Choroid plexus epithelial cell (primary cell): ENCODE data around the gene WDR46.
A peak's percentile ranks its signal among the peaks of the same experiment; 100 is the strongest.

Experiments
- DNase-seq: peaks from one replicate; pipeline ENCODE4 v3.0.0-alpha.2; 2010; ENCODE audit warnings: low read depth
- H3K4me3 ChIP-seq: 2 replicates; pipeline ENCODE4 v1.5.1; 2011; ENCODE audit warnings: low read depth, mild to moderate bottlenecking, control low read depth, low read length, moderate library complexity
- CTCF ChIP-seq: conservative IDR thresholded peaks from 2 replicates; pipeline ENCODE4 v1.5.1; 2011; ENCODE audit warnings: low read depth, mild to moderate bottlenecking, control low read depth, inconsistent platforms, low read length, moderate library complexity

The WDR46 gene

GRCh38 chr6:33324125-33324524, 35.1 kb upstream of the WDR46 start:
- DNase-seq = no peak
- TF ChIP-seq CTCF = no peak
- H3K4me3 ChIP-seq = no peak overlapping the region

GRCh38 chr6:33323623-33323948, 34.5 kb upstream of the WDR46 start:
- H3K4me3 ChIP-seq = peak overlapping the region; percentile 79
- TF ChIP-seq CTCF = no peak
- DNase-seq = no peak

GRCh38 chr6:33321227-33321626, 32.2 kb upstream of the WDR46 start:
- no peak for DNase-seq
- no peak overlapping the region for H3K4me3 ChIP-seq
- TF ChIP-seq CTCF = no peak

- no peak for TF ChIP-seq CTCF
- peak; percentile 84 for DNase-seq
- H3K4me3 ChIP-seq = peak overlapping the region; percentile 11
Measured at GRCh38 chr6:33320315-33321181, 31.5 kb upstream of the WDR46 start.

- DNase-seq = no peak
- no peak for TF ChIP-seq CTCF
- peak overlapping the region; percentile 10 for H3K4me3 ChIP-seq
Measured at GRCh38 chr6:33319939-33320314, 30.9 kb upstream of the WDR46 start.

- H3K4me3 ChIP-seq = peak overlapping the region; percentile 51
- no peak for DNase-seq
- TF ChIP-seq CTCF = no peak
Measured at GRCh38 chr6:33318426-33319073, 29.5 kb upstream of the WDR46 start.
